ENCODE results near the gene PSMD1.

Gene PSMD1

GRCh38 chr2:231219289-231219688, 162.6 kb downstream of the PSMD1 start:
- no peak overlapping the region for H3K4me3 ChIP-seq (ENCODE audit: low read length)
- no peak for TF ChIP-seq CTCF (conservative IDR thresholded peaks at IDR 0.05; ENCODE audit: low read depth, low read length)
- DNase-seq (ENCODE audit: low read depth): no peak

GRCh38 chr2:231221761-231222160, 165.1 kb downstream of the PSMD1 start:
- TF ChIP-seq CTCF (conservative IDR thresholded peaks at IDR 0.05; ENCODE audit: low read depth, low read length): no peak
- no peak overlapping the region for H3K4me3 ChIP-seq (ENCODE audit: low read length)
- no peak for DNase-seq (ENCODE audit: low read depth)

Measured in retinal pigment epithelial cell (primary cell).